HepG2 (cell line): ENCODE data around the gene C2CD3. TPM values are rescaled to one million over a fixed set of nuclear protein-coding genes. Genes with fewer than 3 reads are reported as not detected.

ENCODE experiments used
- CBX5 ChIP-seq: sonication (generic); formaldehyde crosslinking; IDR thresholded peaks from 2 replicates; pipeline ENCODE4 v1.4.0; 2020; ENCODE audit warnings: missing genetic modification reagents, borderline replicate concordance
- CEBPB ChIP-seq: IDR thresholded peaks from 2 replicates; pipeline ENCODE4 v1.6.1; 2011; ENCODE audit warnings: low read depth, low read length, improper control_type of control experiment, borderline replicate concordance
- DR1 ChIP-seq: sonication (generic); formaldehyde crosslinking; IDR thresholded peaks from 2 replicates; pipeline ENCODE4 v1.8.0; 2021; ENCODE audit warnings: mild to moderate bottlenecking, missing genetic modification reagents, inconsistent platforms
- ELF1 ChIP-seq: sonication (generic); formaldehyde crosslinking; IDR thresholded peaks from 2 replicates; pipeline ENCODE4 v1.4.0; 2020; ENCODE audit warnings: missing genetic modification reagents
- FOXM1 ChIP-seq: sonication (generic); formaldehyde crosslinking; IDR thresholded peaks from 2 replicates; pipeline ENCODE4 v1.5.0; 2020; ENCODE audit warnings: missing genetic modification reagents
- MXI1 ChIP-seq: IDR thresholded peaks from 3 replicates; pipeline ENCODE4 v1.6.1; 2012; ENCODE audit warnings: low read depth, low read length, inconsistent platforms, borderline replicate concordance
- MYNN ChIP-seq: sonication (generic); formaldehyde crosslinking; IDR thresholded peaks from 2 replicates; pipeline ENCODE4 v1.4.0; 2020; ENCODE audit warnings: mild to moderate bottlenecking, low read depth, missing genetic modification reagents
- NCOA5 ChIP-seq: sonication (generic); formaldehyde crosslinking; IDR thresholded peaks from 2 replicates; pipeline ENCODE4 v1.4.0; 2020; ENCODE audit warnings: missing genetic modification reagents
- NFATC3 ChIP-seq: sonication (generic); formaldehyde crosslinking; IDR thresholded peaks from 2 replicates; pipeline ENCODE4 v1.5.1; 2020; ENCODE audit warnings: mild to moderate bottlenecking, missing genetic modification reagents
- NFKB2 ChIP-seq: sonication (generic); formaldehyde crosslinking; IDR thresholded peaks from 2 replicates; pipeline ENCODE4 v1.4.0; 2020; ENCODE audit warnings: missing genetic modification reagents, borderline replicate concordance
- NR1H2 ChIP-seq: sonication (generic); formaldehyde crosslinking; IDR thresholded peaks from 2 replicates; pipeline ENCODE4 v1.8.1; 2022; ENCODE audit warnings: low read depth, missing genetic modification reagents, borderline replicate concordance
- PCBP2 ChIP-seq: fragments of 200-400 bp; formaldehyde crosslinking; optimal IDR thresholded peaks from 2 replicates; pipeline ENCODE3; 2018; ENCODE audit warnings: low read length, low read depth; ENCODE audit not compliant: poor library complexity, severe bottlenecking
- RNF2 ChIP-seq: fragments of 450-650 bp; conservative IDR thresholded peaks from 2 replicates; pipeline ENCODE4 v1.6.1; 2016; ENCODE audit warnings: low read depth
- THYN1 ChIP-seq: sonication (generic); formaldehyde crosslinking; IDR thresholded peaks from 2 replicates; pipeline ENCODE4 v1.8.1; 2023; ENCODE audit warnings: low read depth, mild to moderate bottlenecking, moderate library complexity, missing genetic modification reagents, borderline replicate concordance
- TRIM24 ChIP-seq: sonication (generic); formaldehyde crosslinking; IDR thresholded peaks from 2 replicates; pipeline ENCODE4 v1.8.0; 2022; ENCODE audit warnings: mild to moderate bottlenecking, missing genetic modification reagents
- XBP1 ChIP-seq: sonication (generic); formaldehyde crosslinking; IDR thresholded peaks from 2 replicates; pipeline ENCODE4 v1.5.0; 2020; ENCODE audit warnings: missing genetic modification reagents
- ZHX2 ChIP-seq, 2 experiments: sonication (generic) in 1 of 2; formaldehyde crosslinking in 1 of 2; IDR thresholded peaks; 2 replicates each; pipeline versions ENCODE4 v1.6.1 to v1.9.0; 2014 to 2022; ENCODE audit warnings: antibody characterized with exemption in 1 of 2, borderline replicate concordance in 1 of 2, inconsistent platforms in 1 of 2, low read depth in 1 of 2, missing genetic modification reagents in 1 of 2
- ZNF275 ChIP-seq: sonication (generic); formaldehyde crosslinking; IDR thresholded peaks from 2 replicates; pipeline ENCODE4 v1.8.0; 2022; ENCODE audit warnings: missing genetic modification reagents, mild to moderate bottlenecking, inconsistent platforms, borderline replicate concordance
- ZNF589 ChIP-seq: sonication (generic); formaldehyde crosslinking; conservative IDR thresholded peaks from 2 replicates; pipeline ENCODE4 v1.8.0; 2022; ENCODE audit warnings: mild to moderate bottlenecking, moderate library complexity, missing genetic modification reagents
- ZNF639 ChIP-seq: conservative IDR thresholded peaks from 2 replicates; pipeline ENCODE4 v1.6.1; 2018; ENCODE audit warnings: missing genetic modification reagents
- ZNF724P ChIP-seq: sonication (generic); formaldehyde crosslinking; IDR thresholded peaks from 2 replicates; pipeline ENCODE4 v1.8.0; 2022; ENCODE audit warnings: missing genetic modification reagents, borderline replicate concordance
- ZNF761 ChIP-seq: sonication (generic); formaldehyde crosslinking; conservative IDR thresholded peaks from 2 replicates; pipeline ENCODE4 v1.4.0; 2020; ENCODE audit warnings: mild to moderate bottlenecking, missing genetic modification reagents
- ZNF768 ChIP-seq: sonication (generic); formaldehyde crosslinking; IDR thresholded peaks from 2 replicates; pipeline ENCODE4 v1.4.0; 2020; ENCODE audit warnings: missing genetic modification reagents
- polyA plus RNA-seq, 8 experiments: library from polyadenylated mRNA; depleted of rRNA in 3 of 8; stranded (reverse) in 7 of 8; unstranded in 1 of 8; fragments of >200 nt; fragmentation: Illumina TruSeq in 4 of 8; extraction: Trizol in 4 of 8; gene quantifications; 2 replicates each; pipeline versions ENCODE4 v1.2.1 to v1.2.3, GENCODE V29; 2011 to 2016; ENCODE audit warnings: low read depth in 4 of 8, missing spikeins in 1 of 8, mixed read lengths in 1 of 8; ENCODE audit not compliant: insufficient read depth in 1 of 8
- total RNA-seq, 5 experiments: library from RNA; depleted of rRNA; stranded (reverse); fragments of >200 nt; fragmentation: Illumina TruSeq; extraction: Trizol; gene quantifications; 2 replicates each; pipeline ENCODE4 v1.2.3, GENCODE V29; 2016; ENCODE audit warnings: low read depth in 1 of 5

Gene C2CD3
- total and polyA plus RNA-seq, 2 of the 13 experiments (the other 11 are each of a cell fraction or from before 2014, with no cell fraction given): 5.5 to 6.4 TPM

- TF ChIP-seq PCBP2 (no peak), ZNF761 (CRISPR knock-in tag) (no peak), ZNF589 (CRISPR knock-in tag) (no peak), CEBPB (peak; percentile 89), NCOA5 (CRISPR knock-in tag) (no peak), THYN1 (no peak), MXI1 (0 out of 3 replicates have a peak, but pooled peaks have one; percentile 11), ZNF639 (CRISPR knock-in tag) (no peak), ELF1 (CRISPR knock-in tag) (no peak), NFKB2 (CRISPR knock-in tag) (no peak; the same call in 1 of the 2 replicates), CBX5 (CRISPR knock-in tag) (no peak), MYNN (no peak), ZNF275 (no peak), XBP1 (no peak), NFATC3 (CRISPR knock-in tag) (no peak), ZNF724P (CRISPR knock-in tag) (no peak), NR1H2 (CRISPR knock-in tag) (no peak), ZNF768 (CRISPR knock-in tag) (no peak), DR1 (no peak), FOXM1 (CRISPR knock-in tag) (no peak), RNF2 (no peak; the same call in 1 of the 2 replicates), TRIM24 (no peak), ZHX2 (IDR thresholded peaks at IDR 0.05; ENCODE audit: low read depth) (no peak), ZHX2 (CRISPR knock-in tag; IDR thresholded peaks at IDR 0.05; ENCODE audit: borderline replicate concordance) (no peak)
These were observed 152.3 kb downstream of the C2CD3 start (continued) for GRCh38 chr11:74018331-74019005.
